AG10803 (cell line): ENCODE results near the gene KMT2C.
"Not testable (repeated sequence)": the region's sequence is repeated elsewhere in the genome, so short reads cannot be mapped to it uniquely, and the experiment has no call there.

ENCODE experiments used
- DNase-seq: peaks from one replicate; pipeline ENCODE4 v3.0.0; 2010; ENCODE audit warnings: low read depth
- H3K4me3 ChIP-seq: 2 replicates; pipeline ENCODE4 v1.5.1; 2011; ENCODE audit warnings: mild to moderate bottlenecking, low read length, control low read depth
- TF ChIP-seq, protein P1 (sequence below): conservative IDR thresholded peaks from 2 replicates; pipeline ENCODE4 v1.5.1; 2011; ENCODE audit warnings: mild to moderate bottlenecking, low read length, control low read depth, inconsistent platforms

KMT2C gene

DNA sequence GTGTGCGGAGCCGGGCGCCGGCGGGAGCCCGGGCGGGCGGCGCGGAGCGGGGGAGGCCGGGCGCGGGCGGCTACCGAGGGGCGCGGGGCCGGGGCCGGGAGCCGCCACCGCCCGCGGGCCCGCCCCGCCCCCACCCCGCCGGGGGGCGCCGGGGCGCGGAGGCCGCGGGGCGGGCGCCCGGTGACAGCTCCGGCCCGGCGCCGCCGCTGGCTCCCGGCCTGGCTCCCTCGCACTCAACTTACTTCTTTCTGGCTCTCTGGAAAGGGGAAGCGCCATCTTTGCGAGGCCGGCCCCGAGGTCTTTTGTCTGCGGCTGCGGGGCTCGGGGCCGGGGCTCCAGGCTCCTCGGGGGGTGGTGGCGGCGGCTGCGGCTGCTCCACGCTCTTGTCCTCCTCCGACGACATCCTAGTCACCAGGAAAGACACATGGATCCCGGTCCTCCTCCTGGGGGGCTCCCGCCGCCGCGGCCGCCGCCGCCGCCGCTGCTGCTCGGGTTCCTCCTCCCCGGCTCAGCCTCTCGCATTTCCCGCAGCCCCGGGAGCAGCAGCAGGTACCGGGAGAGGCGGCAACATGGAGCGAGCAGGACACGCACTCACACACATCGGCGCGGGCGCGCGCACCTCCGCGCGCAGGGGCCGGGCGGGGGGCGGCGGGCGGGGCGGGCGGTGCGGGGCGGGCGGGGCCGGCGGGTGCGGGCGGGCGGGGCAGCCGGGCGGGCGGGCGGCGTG lies at the start of gene KMT2C:
Gene KMT2C, minus strand, starts transcription at position 620 of the 727 bp plus-strand sequence. Its CDS starts 217 bp downstream, at position 403.
- TF ChIP-seq, protein P1, sequence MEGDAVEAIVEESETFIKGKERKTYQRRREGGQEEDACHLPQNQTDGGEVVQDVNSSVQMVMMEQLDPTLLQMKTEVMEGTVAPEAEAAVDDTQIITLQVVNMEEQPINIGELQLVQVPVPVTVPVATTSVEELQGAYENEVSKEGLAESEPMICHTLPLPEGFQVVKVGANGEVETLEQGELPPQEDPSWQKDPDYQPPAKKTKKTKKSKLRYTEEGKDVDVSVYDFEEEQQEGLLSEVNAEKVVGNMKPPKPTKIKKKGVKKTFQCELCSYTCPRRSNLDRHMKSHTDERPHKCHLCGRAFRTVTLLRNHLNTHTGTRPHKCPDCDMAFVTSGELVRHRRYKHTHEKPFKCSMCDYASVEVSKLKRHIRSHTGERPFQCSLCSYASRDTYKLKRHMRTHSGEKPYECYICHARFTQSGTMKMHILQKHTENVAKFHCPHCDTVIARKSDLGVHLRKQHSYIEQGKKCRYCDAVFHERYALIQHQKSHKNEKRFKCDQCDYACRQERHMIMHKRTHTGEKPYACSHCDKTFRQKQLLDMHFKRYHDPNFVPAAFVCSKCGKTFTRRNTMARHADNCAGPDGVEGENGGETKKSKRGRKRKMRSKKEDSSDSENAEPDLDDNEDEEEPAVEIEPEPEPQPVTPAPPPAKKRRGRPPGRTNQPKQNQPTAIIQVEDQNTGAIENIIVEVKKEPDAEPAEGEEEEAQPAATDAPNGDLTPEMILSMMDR, result no peak
- H3K4me3 ChIP-seq, result peak within 1 kb of the TSS; percentile 74
- peak; percentile 44 for DNase-seq

DNA sequence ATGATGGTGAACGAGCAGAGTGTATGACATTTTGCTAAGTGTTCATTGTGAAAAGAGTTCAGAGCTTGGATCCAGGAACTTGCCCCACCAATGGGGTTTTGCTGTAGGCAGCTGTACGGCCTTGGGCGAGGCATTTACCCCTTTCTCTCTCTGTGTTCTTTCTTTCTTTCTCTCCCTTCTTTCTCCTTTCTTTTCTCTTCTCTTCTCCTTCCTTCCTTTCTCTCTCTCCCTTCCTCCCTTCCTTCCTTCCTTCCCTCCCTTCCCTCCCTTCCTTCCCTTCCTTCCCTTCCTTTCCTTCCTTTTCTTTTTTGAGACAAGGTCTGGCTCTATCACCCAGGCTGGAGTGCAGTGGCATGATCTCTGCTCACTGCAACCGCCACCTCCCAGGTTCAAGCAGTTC lies 45.3 kb upstream of the KMT2C start:
- no peak for DNase-seq
- TF ChIP-seq, protein P1, result no peak
- no peak overlapping the region for H3K4me3 ChIP-seq

DNA sequence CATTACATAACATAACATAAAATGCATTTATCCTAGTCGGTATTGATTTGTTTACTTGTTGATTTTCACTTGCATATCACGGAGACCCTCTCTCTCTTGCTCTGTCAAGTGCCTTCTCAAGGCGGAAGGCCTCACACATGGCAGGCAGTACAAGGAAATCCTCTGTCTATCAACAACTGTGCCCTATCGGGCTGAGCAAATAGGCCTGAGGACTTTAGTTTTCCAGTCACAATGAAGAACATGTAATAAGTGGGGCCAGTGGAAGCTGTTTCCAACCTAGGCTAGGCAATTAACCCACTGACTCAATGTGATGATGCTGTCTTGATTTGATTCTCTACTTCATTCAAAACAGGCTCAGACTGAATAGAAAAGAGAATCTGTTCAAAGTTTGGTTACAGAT lies 44.9 kb upstream of the KMT2C start:
- DNase-seq, result no peak
- H3K4me3 ChIP-seq, result no peak overlapping the region
- TF ChIP-seq, protein P1, result no peak

DNA sequence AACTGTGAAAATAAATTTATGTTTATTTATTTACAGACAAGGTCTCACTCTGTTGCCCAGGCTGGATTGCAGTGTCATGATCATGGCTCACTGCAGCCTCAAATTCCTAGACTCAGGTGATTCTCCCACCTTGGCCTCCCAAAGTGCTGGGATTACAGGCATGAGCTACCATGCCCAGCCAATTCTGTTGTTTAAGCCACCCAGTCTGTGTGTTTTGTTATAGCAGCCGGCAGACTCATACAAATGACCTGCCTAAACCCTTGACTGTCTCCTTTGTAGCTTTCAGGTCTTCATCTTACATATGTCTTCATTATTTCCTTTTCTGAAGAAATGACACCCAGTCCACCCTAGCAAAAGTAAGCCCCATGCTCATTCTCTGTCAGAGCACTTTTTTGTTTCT lies 43.8 kb upstream of the KMT2C start:
- no peak overlapping the region for H3K4me3 ChIP-seq
- no peak for DNase-seq
- TF ChIP-seq, protein P1, result no peak

DNA sequence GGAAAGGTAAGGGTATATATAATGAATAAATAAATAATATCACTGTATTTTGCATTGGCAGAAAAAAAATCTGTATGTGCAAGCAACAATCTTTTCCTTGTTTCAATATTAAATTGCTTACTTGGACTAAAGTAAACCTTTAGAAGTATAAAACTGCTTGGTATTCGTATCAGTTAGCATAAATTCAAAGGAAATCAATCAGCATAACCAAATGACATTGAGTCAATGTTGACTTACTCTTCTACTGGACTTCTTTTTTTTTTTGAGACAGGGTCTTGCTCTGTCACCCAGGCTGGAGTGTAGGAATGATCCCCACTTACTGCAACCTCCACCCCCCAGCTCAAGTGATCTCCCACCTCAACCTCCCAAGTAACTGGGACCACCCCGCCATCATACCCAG lies 42.3 kb upstream of the KMT2C start:
- no peak for DNase-seq
- TF ChIP-seq, protein P1, result no peak

DNA sequence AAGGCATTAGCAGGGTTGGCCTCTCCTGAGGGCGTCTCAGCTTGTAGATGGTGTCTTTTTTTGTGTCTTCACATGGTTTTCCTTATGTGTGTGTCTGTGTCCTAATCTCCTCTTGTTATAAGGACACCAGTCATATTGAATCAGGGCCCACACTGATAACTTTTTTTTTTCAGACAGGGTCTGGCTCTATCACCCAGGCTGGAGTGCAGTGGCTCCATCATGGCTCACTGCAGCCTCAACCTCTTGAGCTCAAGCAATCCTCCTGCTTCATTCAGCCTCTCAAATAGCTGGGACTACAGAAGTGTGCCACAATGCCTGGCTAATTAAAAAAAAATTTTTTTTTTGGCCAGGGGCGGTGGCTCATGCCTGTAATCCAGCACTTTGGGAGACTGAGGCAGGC lies 41.3 kb upstream of the KMT2C start:
- DNase-seq, result no peak
- H3K4me3 ChIP-seq, result no peak overlapping the region
- TF ChIP-seq, protein P1, result no peak

More for the DNA sequence above, 42.3 kb upstream of the KMT2C start:
- H3K4me3 ChIP-seq, result no peak overlapping the region

DNA sequence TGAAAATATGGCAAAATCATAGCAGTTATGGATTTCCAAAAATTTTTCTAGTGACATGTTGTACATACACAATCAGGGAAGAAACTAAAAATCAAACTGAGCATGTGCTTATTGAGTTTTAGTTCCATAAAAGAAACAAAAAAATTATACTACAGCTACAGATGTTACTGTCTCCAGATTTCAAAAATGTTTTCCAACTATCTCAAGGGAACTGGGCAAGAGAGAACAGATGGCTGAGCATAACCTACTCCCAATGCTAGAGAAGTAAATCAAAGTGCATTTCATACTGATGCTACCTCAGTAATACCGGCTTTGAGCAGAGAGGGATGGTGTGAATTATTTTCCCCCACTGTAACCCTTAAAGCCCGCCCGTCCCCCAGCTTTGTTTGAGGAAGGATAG lies 40.7 kb upstream of the KMT2C start:
- no peak overlapping the region for H3K4me3 ChIP-seq
- DNase-seq, result no peak
- TF ChIP-seq, protein P1, result no peak

DNA sequence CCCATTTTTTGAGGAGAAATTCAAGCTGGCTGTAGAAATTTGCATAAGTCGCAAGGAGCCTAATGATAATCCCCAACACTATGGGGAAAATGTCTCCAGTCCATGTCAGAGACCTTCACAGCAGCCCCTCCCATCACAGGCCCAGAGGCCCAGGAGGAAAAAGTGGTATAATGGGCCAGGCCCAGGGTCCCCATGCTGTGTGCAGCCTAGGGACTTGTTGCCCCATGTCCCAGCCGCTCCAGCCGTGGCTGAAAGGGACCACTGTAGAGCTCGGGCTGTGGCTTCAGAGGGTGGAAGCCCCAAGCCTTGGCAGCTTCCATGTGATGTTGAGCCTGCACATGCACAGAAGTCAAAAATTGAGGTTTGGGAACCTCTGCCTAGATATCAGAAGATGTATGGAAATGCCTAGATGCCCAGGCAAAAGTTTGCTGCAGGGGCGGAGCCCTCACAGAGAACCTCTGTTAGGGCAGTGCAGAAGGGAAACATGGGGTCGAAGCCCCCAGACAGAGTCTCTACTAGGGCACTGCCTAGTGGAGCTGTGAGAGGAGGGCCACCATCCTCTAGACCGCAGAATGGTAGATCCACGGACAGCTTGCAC lies 35.3 kb upstream of the KMT2C start:
- not testable (repeated sequence) for H3K4me3 ChIP-seq, DNase-seq

DNA sequence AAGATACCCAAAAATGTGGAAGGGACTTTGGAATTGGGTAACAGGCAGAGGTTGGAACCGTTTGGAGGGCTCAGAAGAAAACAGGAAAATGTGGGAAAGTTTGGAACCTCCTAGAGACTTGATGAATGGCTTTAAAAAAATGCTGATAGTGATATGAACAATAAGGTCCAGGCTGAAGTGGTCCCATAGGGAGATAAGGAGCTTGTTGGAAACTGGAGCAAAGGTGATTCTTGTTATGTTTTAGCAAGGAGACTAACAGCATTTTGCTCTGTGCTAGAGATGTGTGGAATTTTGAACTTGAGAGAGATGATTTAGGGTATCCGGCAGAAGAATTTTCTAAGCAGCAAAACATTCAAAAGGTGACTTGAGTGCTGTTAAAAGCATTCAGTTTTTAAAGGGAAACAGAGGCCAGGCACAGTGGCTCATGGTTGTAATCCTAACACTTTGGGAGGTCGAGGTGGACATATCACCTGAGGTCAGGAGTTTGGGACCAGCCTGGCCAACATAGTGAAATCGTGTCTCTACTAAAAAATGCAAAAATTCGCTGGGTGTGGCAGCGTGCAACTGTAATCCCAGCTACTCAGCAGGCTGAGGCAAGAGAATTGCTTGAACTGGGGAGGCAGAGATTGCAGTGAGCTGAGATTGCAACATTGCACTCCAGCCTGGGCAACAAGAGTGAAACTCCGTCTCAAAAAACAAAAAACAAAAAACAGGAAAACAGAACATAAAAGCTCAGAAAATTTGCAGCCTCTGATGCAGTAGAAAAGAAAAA lies 34.6 kb upstream of the KMT2C start:
- DNase-seq, H3K4me3 ChIP-seq: not testable (repeated sequence)

DNA sequence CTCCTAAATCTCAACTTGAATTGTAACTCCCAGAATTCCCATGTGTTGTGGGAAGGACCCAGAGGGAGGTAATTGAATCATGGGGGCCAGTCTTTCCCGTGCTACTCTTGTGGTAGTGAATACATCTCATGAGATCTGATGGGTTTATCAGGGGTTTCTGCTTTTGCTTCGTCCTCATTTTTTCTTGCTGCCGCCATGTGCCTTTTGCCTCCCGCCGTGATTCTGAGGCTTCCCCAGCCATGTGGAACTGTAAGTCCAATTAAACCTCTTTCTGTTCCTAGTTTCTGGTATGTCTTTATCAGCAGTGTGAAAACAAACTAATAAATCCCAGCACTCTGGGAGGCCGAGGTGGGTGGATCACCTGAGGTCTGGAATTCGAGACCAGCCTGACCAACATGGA lies 33.8 kb upstream of the KMT2C start:
- DNase-seq, H3K4me3 ChIP-seq: not testable (repeated sequence)
